SU-DHL-6 (cell line): ENCODE measurements around the gene TPPP3.

Source experiments
- H2AFZ ChIP-seq: fragments of 200-600 bp; sonication (generic); 2 replicates; pipeline ENCODE4 v1.6.1; 2014; ENCODE audit warnings: low read depth, mild to moderate bottlenecking, moderate library complexity, mixed read lengths, antibody characterized with exemption, low read length; ENCODE audit not compliant: severe bottlenecking
- H3F3A ChIP-seq: fragments of 200-600 bp; shearing (Covaris generic); 2 replicates; pipeline ENCODE4 v1.6.0; 2016; ENCODE audit warnings: antibody characterized with exemption, mild to moderate bottlenecking; ENCODE audit not compliant: insufficient read depth
- H3K27ac ChIP-seq: fragments of 200-600 bp; sonication (generic); 2 replicates; pipeline ENCODE4 v1.5.1; 2016; ENCODE audit warnings: low read depth, mild to moderate bottlenecking, low read length, moderate library complexity, mixed read lengths
- H3K27me3 ChIP-seq: fragments of 200-600 bp; sonication (generic), shearing (Covaris generic); 2 replicates; pipeline ENCODE4 v1.6.0; 2014; ENCODE audit warnings: mild to moderate bottlenecking, low read length
- H3K36me3 ChIP-seq: fragments of 200-600 bp; sonication (generic); 2 replicates; pipeline ENCODE4 v1.6.1; 2014; ENCODE audit warnings: mild to moderate bottlenecking, low read length, mixed read lengths
- H3K4me2 ChIP-seq: fragments of 300-600, 200-600 bp; shearing (Covaris generic), sonication (generic); 2 replicates; pipeline ENCODE4 v1.6.0; 2014; ENCODE audit warnings: low read length, low read depth, mild to moderate bottlenecking; ENCODE audit not compliant: poor library complexity, severe bottlenecking
- H3K4me3 ChIP-seq: fragments of 200-600 bp; sonication (generic); 2 replicates; pipeline ENCODE4 v1.5.1; 2014; ENCODE audit warnings: antibody characterized with exemption, low read length, mild to moderate bottlenecking, mixed read lengths; ENCODE audit not compliant: insufficient read depth, poor library complexity, severe bottlenecking
- H3K79me2 ChIP-seq: fragments of 200-600 bp; sonication (generic); 2 replicates; pipeline ENCODE4 v1.6.1; 2014; ENCODE audit warnings: mild to moderate bottlenecking, low read length, moderate library complexity; ENCODE audit not compliant: insufficient read depth
- H3K9ac ChIP-seq: fragments of 200-600 bp; sonication (generic); 2 replicates; pipeline ENCODE4 v1.7.0; 2014; ENCODE audit warnings: mild to moderate bottlenecking, low read length
- H3K9me2 ChIP-seq: fragments of 200-600 bp; sonication (generic); replicated peaks from 2 replicates; pipeline ENCODE4 v1.6.1; 2014; ENCODE audit warnings: low read length; ENCODE audit not compliant: insufficient read depth
- H3K9me3 ChIP-seq: fragments of 200-600 bp; sonication (generic); 2 replicates; pipeline ENCODE4 v1.6.1; 2014; ENCODE audit warnings: low read length, mixed read lengths; ENCODE audit not compliant: insufficient read depth
- H4K20me1 ChIP-seq: fragments of 200-600 bp; sonication (generic); 2 replicates; pipeline ENCODE4 v1.6.1; 2014; ENCODE audit warnings: low read depth, mild to moderate bottlenecking, antibody characterized with exemption, low read length, moderate library complexity, mixed read lengths
- CTCF ChIP-seq: fragments of 200-600 bp; sonication (generic); IDR thresholded peaks from one replicate; pipeline ENCODE4 v1.5.1; 2017; ENCODE audit warnings: antibody characterized with exemption, mild to moderate bottlenecking, low read length, moderate library complexity; ENCODE audit not compliant: insufficient read depth, poor library complexity, severe bottlenecking
- EZH2phosphoT487 ChIP-seq: fragments of 200-600 bp; sonication (generic), shearing (Covaris generic); conservative IDR thresholded peaks from 2 replicates; pipeline ENCODE4 v1.6.1; 2018; ENCODE audit warnings: mild to moderate bottlenecking, antibody characterized with exemption, low read length, moderate library complexity, mixed read lengths

TPPP3 gene

DNA sequence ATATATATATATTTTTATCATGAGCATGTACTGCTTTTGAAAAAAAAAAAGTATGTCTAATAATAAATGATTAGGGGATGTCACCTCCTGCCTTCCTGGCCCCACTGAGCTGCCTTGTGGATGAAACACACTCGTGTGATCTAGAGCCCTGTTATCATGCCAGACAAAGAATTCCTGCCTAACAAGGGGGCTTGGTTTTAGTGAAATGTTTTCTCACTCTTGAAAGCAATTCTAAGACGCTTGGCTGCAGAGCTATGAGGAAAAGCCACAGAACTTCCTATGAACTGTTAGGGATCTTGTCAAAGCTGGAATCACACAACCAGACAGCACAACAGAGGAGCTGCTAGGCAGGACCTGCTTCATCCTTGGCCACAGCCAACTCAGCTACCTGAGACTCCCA is 19.0 kb upstream of the TPPP3 start:
- TF ChIP-seq CTCF (no peak), EZH2phosphoT487 (no peak)
- Histone ChIP-seq H2AFZ (no peak overlapping the region), H4K20me1 (no peaks in the 10 kb centered on the region), H3K9me3 (no peaks in the 10 kb centered on the region), H3K4me3 (no peak overlapping the region), H3K9ac (no peak overlapping the region), H3K36me3 (no peaks in the 10 kb centered on the region), H3K4me2 (no peak overlapping the region), H3K27me3 (no peaks in the 10 kb centered on the region), H3K27ac (no peak overlapping the region), H3K9me2 (no peaks in the 10 kb centered on the region), H3K79me2 (no peaks in the 10 kb centered on the region), H3F3A (no peaks in the 10 kb centered on the region)

DNA sequence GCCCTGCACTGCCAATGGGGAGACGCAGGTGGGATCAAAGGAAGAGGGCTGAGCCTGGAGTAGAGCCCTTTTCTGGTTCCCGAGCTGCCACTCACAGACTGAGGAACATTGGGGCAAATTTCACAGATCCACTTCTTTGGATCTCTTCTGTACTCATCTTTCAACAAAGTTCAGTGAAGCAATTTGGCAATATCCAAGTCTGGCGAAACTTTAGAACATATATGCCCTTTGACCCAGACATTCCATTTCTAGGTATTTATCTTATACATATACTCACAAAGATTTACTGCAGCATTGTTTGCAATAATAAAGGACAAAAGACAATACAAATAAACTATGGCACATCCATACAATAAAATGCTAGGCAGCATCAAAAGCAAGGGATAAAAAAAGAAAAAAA is 18.0 kb upstream of the TPPP3 start:
- Histone ChIP-seq H2AFZ (no peak overlapping the region), H3F3A (no peaks in the 10 kb centered on the region), H3K36me3 (no peaks in the 10 kb centered on the region), H3K9ac (no peak overlapping the region), H3K27me3 (no peaks in the 10 kb centered on the region), H3K9me3 (no peaks in the 10 kb centered on the region), H4K20me1 (no peaks in the 10 kb centered on the region), H3K79me2 (no peaks in the 10 kb centered on the region), H3K4me3 (no peak overlapping the region), H3K9me2 (no peaks in the 10 kb centered on the region), H3K4me2 (no peak overlapping the region), H3K27ac (no peak overlapping the region)
- no peak for TF ChIP-seq EZH2phosphoT487
- no peak for TF ChIP-seq CTCF

DNA sequence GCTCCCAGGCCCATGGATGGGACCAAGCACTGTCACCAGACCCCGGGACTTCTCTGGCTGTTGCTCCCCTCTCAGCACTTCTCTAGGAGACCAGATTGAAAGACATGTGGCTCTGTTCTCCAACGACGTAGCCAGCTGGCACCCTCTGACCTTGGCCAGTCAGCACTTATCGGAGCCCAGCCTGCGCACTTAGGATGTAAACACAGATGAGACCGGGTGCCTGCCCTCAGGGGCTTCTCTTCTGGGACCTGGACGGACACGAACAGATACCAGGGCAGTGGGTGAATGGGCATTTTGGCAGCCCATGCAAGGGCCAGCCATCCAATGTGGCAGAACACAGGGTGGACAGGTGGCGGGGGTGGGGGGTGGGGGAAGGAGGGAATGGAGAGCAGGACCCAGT is 16.3 kb upstream of the TPPP3 start:
- H3K79me2 ChIP-seq: no peaks in the 10 kb centered on the region
- no peaks in the 10 kb centered on the region for H3K36me3 ChIP-seq
- H3F3A ChIP-seq: no peaks in the 10 kb centered on the region
- H3K4me3 ChIP-seq: no peak overlapping the region
- no peak overlapping the region for H3K4me2 ChIP-seq
- no peak overlapping the region for H2AFZ ChIP-seq
- H3K27ac ChIP-seq: no peak overlapping the region
- H4K20me1 ChIP-seq: no peaks in the 10 kb centered on the region
- TF ChIP-seq CTCF: no peak
- TF ChIP-seq EZH2phosphoT487: no peak
- H3K9ac ChIP-seq: no peak overlapping the region
- H3K27me3 ChIP-seq: no peaks in the 10 kb centered on the region
- no peaks in the 10 kb centered on the region for H3K9me3 ChIP-seq
- H3K9me2 ChIP-seq: no peaks in the 10 kb centered on the region
